ENCODE results near the gene CELF4.

The CELF4 gene

GRCh38 chr18:37317486-37317885, 248.1 kb downstream of the CELF4 start:
- no peak for DNase-seq (ENCODE audit: low read depth in 2 of 2)

DNA sequence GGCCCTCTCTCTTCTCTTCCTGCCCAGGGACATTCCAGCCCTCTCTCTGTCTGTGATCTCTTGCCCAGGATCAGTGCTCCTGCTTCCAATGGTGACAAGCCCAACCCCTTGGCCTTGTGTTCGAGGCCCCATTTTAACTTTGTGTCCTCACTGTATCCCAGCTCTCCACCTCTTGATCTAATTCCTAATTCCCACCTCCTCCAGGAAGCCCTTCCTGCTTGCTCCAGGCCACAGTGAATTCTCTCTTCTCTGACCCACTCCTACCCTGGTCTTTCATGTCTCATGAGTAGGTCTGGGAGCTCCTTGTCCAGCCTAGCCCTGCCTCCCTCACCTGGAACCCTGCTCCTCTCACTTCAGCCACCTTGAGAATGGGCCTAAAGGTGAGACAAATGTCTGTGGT, 249.1 kb downstream of the CELF4 start:
- no peak for DNase-seq (ENCODE audit: low read depth in 2 of 2)

DNA sequence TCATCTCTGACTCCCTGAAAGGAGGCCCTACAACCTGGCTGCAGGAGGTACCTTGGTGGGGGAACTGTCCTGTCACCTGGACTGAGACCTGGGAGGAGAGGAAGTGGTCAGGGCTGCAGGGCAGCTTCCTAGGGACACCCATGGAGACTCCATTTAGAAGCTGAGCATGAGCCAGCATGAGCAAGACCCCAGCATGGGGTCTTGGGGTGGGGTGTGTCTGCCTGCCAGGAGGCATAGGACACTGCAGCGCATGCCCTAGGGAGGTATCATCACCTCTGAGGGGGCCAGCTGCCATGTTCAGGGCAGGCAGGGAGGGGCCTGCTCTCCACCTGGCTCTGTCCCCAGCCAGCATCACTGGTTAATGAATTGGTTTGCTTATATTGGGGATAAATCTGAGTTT, 249.7 kb downstream of the CELF4 start:
- DNase-seq (ENCODE audit: low read depth in 2 of 2): no peak

DNA sequence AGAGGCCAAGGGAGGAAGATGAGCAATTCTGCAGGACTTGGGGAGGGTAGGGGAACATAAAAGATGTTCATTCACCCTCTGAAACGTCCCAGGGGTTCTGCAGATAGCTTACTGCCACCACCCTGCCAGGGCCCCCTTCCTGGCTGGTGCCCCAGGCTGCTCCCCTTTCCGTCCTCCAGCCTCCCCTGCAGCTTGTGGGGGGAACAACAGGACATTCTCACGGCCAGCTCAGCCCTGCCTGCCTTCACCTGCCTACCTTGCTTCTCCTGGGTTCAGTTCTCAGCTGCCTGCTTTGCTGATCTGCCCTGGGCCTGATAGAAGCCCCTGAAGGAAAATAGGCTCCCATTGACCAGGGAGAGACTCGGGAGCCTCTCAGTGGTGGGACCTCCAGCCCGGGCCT, 251.1 kb downstream of the CELF4 start:
- DNase-seq (ENCODE audit: low read depth in 2 of 2): no peak

- DNase-seq (ENCODE audit: low read depth in 2 of 2): no peak
These were observed 252.0 kb downstream of the CELF4 start for GRCh38 chr18:37313624-37314023.

GRCh38 chr18:37309861-37310260, 255.7 kb downstream of the CELF4 start:
- DNase-seq (ENCODE audit: low read depth in 2 of 2): no peak

- DNase-seq (ENCODE audit: low read depth in 2 of 2): no peak
These were observed 256.5 kb downstream of the CELF4 start for GRCh38 chr18:37309059-37309458.

- no peak for DNase-seq (ENCODE audit: low read depth in 2 of 2)
These were observed 258.4 kb downstream of the CELF4 start for GRCh38 chr18:37307181-37307580.

GRCh38 chr18:37306432-37306831, 259.2 kb downstream of the CELF4 start:
- no peak for DNase-seq (ENCODE audit: low read depth in 2 of 2)

DNA sequence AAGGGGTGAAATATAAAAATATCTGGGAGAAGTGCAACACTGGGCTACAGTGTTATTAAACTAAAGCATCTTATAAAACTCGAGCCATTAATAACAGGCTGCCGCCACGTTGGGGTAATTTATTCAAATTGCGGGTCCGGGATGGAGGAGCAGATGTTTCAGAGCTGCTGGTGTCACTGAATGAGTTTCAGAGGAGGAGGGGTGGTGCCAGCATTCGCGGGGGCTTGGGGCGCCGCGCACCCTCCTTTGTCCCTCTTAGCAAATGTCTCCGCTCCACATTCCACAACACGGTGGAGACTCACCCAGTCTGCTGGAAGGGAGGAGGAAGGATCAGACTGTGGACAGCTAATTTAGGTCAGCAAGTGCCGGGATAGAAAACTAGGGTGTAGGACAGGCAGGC, 260.5 kb downstream of the CELF4 start:
- no peak for DNase-seq (ENCODE audit: low read depth in 2 of 2)

- no peak for DNase-seq (ENCODE audit: low read depth in 2 of 2)
These were observed 261.5 kb downstream of the CELF4 start for GRCh38 chr18:37304012-37304680.

- no peak for DNase-seq (ENCODE audit: low read depth in 2 of 2)
These were observed 262.6 kb downstream of the CELF4 start for GRCh38 chr18:37303009-37303408.

DNA sequence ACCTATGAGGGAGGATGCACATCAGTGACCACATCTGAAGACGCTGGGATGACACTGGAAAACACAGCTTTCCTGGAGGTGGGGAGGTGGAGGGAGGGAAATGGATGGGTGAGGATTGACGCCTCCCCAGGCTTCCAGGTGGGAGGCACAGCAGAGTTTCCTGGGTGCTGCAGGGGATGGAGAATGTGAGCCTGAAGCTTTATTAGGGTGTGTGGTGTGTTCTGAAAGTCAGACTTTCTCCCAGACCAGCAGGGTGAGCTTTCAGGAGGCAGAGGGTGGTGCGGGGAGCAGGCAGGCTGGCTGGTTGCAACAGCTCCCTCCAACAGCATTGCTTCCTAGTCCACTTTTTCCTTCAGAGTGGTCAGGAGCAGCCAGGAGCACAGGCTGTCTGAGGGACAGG, 263.1 kb downstream of the CELF4 start:
- no peak for DNase-seq (ENCODE audit: low read depth in 2 of 2)

DNA sequence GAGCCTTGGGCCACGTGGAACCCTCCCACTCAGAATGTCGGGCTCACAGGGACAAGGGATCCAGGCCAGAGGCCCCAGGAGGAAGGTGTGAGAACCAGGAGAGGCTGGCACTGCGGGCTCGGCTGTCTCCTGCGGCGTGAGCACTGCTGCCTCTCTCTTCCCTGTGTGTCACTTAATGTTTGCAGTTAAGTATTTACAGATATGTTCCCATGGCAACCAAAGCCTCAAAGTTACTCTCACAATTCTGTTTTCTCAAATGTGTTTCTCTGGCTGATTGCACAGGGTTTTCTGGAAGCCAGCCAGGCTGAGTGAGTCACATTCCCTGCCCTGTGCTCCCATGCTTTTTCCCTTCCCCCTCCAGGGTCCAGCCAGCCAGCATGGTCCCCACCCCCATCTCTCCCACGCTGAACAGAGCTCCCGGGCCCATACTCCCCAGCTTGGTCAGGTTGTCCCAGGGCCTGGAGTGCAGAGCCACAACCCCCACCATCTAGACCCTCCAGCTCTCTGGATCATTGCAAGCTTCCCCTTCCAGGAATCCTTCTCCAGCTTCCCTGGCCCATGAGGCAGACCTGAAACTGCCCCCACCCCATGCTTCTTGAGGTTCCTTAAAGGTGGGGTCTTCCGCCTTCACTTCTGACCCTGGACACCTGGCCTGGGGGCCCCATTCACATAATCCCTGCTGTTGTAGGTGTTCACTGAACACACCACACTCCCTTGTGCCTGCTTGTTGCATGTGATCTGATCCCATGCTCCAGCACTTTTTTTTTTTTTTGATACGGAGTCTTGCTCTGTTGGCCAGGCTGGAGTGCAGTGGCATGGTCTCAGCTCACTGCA, 265.9 kb downstream of the CELF4 start:
- DNase-seq (ENCODE audit: low read depth in 2 of 2): no peak

- DNase-seq (ENCODE audit: low read depth in 2 of 2): no peak
These were observed 266.8 kb downstream of the CELF4 start for GRCh38 chr18:37298816-37299215.

DNA sequence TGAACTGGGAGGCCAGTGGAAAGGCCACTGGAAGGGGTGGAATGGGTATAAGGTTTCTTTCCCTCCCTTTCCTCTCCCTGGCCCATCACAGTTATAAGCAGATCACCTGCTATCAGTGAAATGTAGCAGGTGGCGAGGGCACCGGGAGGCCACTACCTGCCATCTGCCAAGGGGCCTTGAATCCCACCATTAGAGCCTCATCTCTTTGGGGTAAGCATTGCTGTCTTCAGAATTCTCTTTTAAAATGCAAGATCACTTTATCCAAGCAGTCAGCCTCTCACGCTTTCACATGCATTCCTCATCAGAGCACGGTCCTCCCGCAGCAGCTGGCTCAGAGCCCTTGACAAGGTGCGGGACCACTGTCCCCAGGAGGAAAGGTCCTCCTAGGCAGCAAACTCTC, 268.5 kb downstream of the CELF4 start:
- no peak for DNase-seq (ENCODE audit: low read depth in 2 of 2)

- no peak for DNase-seq (ENCODE audit: low read depth in 2 of 2)
These were observed 270.6 kb downstream of the CELF4 start for GRCh38 chr18:37294951-37295350.

DNA sequence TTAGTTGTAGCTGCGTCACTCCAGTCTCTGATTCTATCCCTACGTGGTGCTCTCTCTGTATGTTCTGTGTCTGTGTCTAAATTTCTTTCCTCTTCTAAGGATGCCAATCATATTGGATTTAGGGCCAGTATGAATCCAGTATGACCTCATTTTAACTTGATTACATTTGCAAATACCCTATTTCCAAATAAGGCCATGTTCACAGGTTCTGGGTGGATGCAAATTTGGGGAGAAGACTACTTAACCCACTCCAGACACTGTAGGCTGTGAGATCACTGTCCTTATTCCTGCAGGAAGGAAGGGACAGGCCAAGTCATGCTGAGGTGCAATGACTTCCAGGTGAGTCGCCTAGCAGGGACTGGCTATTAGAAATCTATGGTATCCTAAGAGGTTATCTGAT, 272.2 kb downstream of the CELF4 start:
- no peak for DNase-seq (ENCODE audit: low read depth in 2 of 2)

- DNase-seq (ENCODE audit: low read depth in 2 of 2): no peak
These were observed 276.2 kb downstream of the CELF4 start for GRCh38 chr18:37289423-37289822.

GRCh38 chr18:37287601-37288000, 278.0 kb downstream of the CELF4 start:
- DNase-seq (ENCODE audit: low read depth in 2 of 2): no peak

DNA sequence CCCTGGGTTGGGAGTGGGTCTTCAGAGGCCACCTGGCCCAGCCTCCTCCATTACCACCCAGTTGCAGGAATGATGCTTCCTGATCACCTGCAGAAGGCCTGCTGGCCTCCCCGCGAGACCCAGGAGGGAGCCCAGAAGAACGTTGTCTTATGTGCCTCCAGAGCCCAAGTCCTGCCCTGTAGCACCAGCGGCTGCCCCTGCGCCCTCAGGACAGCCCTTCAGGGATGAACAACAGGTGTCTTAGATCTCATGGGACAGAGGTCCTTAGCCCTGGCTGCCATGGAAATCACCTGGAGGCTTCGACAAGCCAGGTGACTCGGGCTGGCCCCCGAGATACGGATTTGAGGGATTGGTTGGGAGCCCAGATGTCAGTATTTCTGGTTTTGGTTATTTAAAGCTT, 278.8 kb downstream of the CELF4 start:
- no peak for DNase-seq (ENCODE audit: low read depth in 2 of 2)

- no peak for DNase-seq (ENCODE audit: low read depth in 2 of 2)
These were observed 279.8 kb downstream of the CELF4 start for GRCh38 chr18:37285825-37286224.

DNA sequence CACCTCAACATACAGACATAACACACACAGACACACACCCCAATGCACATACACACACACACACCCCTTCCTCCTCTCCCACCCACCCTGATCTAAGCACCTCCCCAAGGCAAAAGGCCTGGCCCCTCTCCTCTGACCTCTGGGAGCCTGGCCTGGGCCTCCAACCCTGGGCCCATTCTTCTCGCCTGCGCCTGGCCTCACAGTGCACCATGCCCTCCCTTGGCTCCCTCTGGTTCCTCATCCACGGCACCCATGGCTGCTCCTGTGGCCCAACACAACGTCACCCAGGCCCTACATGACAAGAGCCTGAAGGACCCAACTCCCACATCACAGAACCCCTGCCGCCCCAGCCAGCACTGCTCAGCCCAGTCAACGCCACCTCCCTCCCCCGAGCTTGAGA, 281.3 kb downstream of the CELF4 start:
- no peak for DNase-seq (ENCODE audit: low read depth in 2 of 2)
